ENCODE results near the gene ZFYVE27.

The ZFYVE27 gene

DNA sequence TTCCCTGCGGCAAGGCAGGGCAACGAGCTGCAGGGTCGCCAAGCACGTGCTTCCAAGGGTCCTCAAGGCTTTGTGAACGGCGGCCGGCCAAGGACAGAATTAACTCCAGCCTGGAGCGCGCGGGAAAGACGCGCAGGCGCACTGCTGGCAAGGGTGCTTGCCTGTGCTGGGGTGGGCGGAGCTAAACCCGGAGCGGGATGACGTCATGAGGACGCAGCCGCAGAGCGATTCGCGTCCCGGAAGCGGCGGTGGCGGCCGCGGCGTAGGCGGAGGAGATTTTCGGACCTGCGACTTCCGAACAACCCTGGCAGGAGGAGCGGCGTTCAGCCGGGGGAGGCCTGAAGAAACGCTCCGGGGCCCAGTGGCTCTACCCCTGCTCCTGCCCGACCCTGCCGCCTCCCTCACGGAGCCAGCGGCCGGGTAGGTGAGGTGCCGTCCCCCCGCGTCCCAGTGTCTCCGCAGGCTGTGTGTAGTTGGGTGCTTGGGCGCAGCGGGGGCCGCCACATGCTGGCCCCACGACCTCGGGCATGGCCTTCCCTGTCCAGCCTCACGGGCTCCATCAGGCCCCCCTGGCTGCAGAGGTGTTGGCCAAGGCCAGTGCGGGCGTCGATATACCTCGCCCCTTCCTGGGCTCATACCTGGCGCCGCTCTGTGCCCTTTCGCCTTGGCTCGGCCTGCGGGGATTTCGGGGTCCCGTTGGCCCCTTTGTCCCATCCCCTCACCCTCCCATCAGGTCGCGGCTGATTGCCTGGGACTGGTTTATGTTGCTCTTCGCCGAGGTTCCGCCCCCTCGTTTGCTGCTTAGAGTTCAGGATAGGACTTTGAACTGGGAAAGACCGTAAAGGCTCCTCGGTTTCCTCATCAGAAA, at the start of gene ZFYVE27:
Gene ZFYVE27 (plus strand): TSS at position 227 of the 868 bp plus-strand sequence. CDS start 1,350 bp downstream, outside the sequence.
- peak; percentile 99 for DNase-seq

DNA sequence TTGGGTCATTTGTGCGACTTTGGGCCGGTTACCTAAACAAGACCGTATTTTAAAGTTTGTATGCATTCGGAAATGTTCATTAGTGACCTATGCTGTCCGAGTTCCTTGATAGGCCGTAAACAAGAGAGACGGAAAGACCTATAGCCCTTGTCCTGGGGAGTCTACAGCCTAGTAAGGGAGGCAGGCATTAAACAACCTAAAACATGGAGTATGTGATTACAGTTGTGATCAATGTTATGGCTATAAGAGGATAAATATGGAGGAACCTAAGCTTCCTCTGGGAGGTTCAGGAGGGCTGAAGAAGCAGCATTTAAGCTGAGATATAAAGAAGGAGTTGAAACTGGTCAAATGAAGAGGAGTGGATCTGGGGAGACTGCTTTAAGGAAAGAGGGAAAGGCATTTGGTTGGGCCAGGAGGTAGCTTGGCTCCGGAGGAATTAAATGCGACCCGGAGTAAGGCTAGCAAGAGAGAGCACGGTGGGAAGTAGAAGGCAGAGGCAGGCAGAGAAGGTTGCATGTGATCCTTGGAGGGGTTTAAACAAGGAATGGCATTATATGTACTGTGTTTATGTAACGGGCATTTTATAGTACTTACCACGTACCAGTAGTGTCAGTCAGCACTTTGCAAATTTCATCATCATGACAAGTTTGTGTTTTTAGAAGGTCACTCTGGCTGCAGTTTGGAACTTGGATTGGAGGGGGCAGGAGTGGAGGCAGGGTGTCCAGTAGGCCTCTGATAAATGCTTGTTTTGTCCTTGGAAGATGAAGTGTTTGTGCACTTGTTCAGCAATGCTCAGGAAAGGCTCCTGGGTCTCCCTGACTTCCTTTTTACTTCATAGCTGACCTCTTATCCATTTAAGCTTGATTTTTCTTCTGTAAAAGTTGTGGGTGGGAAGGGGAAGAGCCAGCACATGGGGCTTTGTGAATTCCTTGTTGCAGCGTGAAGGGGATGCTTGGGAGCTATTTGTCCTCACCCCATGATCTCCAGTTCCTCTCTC, 48.8 kb upstream of the ZFYVE27 start:
- no peak for DNase-seq

DNA sequence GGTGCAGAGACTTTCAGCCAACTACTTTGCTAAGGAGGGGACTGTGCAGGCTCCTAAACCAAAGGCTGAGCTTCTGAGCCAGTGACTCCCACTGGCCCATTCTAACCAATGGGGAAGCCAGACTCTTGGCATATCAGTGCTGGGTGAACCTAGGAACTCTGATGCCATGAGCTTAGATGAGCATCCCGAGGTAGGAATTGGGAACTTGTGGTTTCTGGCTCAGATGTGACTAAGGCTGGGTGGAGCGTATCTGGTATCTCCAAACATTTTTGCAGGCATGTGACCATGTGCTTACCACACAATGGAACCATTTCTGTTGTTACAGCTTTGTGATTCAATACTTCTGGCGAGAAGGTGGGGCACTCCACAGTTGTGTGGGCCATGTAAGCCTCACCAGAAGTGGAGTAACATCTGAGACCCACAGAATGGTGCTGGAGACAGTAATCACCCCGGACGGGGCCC, 47.3 kb upstream of the ZFYVE27 start:
- DNase-seq: no peak

- DNase-seq: no peak
Observed at GRCh38 chr10:97690133-97690532, 46.8 kb upstream of the ZFYVE27 start.

DNA sequence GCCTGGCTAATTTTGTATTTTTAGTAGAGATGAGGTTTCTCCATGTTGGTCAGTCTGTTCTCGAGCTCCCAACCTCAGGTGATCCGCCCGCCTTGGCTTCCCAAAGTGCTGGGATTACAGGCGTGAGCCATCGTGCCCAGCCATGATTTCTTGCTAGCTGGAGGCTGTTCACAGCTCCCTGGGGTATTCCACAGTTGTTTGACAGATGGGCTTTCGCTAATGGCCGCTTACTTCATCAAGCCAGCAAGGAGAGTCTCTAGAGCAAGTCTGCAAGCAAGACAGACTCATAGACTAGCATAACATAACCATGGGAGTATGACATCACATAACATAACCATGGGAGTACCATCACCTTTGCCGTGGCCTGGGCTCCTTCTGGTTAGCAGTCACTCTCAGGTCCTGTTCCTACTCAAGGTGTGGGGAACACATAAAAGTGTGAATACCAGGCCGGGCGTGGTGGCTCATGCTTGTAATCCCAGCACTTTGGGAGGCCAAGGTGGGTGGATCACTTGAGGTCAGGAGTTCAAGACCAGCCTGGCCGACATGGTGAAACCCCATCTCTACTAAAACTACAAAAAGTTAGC, 38.8 kb upstream of the ZFYVE27 start:
- DNase-seq: peak; percentile 68

DNA sequence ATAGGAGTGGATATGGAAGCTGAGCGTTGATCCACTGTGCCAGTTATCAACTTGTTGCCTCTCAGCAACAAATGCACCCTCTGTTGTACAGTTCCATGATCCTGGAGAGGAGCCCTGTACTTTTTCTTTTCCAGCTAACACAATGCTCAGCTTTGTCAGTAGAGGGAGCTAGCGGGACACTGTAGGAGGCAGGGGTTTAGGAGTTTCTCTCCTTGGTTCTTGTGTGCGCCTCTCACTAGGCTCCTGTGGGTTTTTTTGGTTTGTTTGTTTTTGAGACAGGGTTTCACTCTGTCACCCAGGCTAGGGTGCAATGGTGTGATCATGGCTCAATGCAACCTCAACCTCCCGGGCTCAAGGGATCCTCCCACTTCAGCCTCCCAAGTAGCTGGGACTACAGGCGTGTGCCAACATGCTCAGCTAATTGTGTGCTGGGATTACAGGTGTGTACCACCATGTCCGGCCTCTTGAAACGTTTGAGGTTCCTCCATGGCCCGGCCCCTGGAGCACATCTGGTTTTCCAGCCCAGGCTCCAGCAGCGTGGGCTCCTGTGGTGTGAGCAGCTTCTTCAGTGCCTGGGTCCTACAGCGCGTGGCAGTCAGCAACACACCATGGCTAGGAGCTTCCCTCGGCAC, 35.4 kb upstream of the ZFYVE27 start:
- DNase-seq: peak; percentile 85

DNA sequence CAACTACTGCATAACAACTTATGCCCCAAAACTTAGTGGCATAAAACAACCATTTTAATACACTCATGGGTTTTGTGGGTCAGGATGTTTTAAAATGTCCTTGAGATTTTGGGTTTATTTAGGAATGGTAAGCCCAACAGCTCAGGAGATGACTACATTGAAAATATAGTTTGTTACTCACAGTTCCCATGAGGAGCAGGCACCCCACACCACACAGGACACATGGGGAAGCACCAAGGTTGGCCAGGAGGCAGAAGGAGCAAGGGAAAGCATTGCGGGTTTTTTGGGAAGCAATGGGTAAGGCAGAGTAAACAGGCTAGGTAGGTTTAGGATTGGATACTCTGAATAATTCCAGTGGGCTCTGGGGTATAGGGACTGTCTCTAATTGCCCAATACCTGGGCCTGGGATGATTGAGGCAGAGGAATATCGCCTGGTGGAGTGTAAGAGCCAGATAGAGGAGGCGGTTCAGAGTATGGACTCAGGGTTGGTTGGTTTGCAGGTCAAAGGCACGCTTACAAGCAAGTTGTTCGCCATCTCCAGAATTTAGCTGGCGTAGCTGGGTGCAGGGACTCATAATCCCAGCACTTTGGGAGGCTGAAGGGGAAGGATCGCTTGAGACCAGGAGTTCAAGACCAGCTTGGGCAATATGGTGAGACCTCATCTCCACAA, 33.4 kb upstream of the ZFYVE27 start:
- no peak for DNase-seq

- no peak for DNase-seq
Observed at GRCh38 chr10:97704341-97704740, 32.6 kb upstream of the ZFYVE27 start.

GRCh38 chr10:97705006-97705670, 31.8 kb upstream of the ZFYVE27 start:
- DNase-seq: no peak

GRCh38 chr10:97707134-97707861, 29.6 kb upstream of the ZFYVE27 start:
- DNase-seq: no peak

GRCh38 chr10:97708167-97708566, 28.8 kb upstream of the ZFYVE27 start:
- no peak for DNase-seq

DNA sequence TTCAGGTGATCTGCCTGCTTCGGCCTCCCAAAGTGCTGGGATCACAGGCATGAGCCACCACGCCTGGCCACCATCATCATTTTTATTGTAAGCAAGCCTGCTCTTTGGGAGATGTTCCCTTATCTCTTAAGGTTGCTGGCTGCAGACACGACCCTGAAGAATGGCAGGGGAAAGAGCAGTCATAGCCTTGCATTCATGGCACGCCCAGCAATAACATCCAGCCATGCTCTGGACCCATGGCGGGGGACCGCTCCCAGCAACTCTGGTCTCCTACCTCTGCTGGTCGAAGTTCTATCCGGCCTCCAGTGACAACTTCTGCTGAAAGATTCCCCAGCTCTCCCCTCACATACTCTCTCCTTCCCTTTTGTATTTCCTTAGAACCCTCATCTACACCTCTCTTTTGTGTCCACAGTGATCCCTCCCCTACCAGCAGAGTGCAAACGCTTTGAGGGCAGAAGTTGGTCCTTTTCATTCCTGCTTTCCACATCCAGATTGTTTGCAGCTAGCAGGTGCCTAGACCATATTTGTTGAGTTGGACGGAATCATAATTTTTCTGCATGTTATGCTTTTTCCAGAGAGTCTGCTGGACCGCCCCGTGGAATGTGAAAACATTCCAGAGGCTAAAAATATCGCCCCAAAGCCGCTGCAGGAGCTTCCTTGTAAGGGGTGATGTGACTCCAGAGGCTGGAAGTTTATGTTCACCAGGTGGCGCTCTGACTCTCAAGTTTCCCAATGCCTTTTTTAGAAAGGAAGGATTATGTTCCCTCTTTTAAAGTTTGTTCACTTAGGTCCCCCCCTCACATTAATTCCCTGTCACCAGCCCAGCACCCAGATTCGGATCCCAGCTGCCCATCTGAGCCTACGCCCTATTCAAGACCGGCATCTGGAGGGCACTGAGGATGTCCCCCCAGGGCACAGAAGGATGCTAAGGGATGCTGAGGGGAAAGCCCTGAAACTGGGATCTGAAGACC, 27.7 kb upstream of the ZFYVE27 start:
- peak; percentile 88 for DNase-seq

DNA sequence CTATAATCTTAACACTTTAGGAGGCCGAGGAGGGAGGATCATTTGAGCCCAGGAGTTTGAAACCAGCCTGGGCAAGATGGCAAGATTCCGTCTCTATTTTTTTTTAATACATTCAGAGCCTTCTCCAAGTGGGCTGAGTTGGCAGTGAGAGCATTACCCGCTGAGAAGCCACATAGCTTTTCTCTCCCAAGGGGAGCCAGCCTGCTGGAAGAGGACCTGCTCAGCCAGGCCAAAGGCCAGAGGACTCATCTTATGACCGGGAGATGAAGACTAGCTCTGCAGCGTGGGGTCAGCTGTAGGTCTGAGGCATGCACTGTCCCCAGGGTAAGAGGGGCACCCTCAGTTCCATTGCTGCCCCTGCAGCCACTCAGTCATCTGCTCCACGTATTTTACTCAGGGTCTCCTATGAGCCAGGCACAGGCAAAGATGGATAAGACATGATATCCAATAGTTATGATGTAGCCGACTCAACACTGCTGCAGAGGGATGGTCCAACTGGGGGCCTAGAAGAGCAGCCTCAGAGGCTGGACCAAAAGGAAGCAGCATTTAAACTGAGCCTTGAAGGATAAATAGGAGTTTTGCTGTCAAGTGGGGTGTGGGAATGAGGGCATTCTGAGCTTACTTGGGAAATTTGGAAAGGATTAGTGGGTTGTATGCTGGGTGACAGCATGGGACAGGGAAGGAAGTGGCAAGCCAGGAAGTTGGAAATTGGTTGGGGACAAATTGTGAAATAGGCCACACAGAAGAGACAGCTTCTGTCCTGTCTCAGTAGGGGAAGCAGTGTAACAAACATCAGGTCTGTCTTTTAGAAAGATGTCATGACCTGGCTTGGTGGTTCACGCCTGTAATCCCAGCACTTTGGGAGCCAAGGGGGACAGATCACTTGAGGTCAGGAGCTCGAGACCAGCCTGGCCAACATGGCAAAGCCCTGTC, 25.0 kb upstream of the ZFYVE27 start:
- DNase-seq: no peak

DNA sequence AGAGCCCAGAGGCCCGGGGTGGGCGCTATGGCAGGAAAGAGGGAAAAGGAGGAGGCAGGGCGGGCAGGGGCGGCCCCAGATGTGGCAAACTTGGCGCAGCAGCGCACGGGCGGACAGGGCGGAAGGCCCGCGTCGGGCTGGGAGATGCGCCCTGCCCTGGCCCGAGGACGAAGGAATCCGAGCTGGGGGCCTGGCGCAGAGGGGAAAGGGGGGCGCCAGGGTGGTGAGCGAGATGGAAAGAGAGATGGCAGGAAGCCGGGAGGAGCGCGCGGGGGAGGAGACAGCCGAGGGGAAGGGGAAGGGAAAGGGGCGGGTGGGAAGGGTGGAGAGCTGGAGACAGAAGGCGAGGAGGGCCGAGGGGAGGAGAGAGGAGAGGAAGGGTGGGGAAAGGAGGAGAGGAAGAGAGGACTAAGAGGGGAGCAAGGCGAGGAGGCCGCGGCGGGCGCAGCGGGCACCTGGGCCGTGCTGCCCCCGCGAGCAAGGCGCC, 23.5 kb upstream of the ZFYVE27 start, which contains the start of gene MARVELD1:
Gene MARVELD1 (plus strand): TSS at position 392 of the 487 bp plus-strand sequence. CDS start 147 bp downstream, outside the sequence.
- peak; percentile 94 for DNase-seq

GRCh38 chr10:97713826-97714400, 23.0 kb upstream of the ZFYVE27 start:
- peak; percentile 92 for DNase-seq

DNA sequence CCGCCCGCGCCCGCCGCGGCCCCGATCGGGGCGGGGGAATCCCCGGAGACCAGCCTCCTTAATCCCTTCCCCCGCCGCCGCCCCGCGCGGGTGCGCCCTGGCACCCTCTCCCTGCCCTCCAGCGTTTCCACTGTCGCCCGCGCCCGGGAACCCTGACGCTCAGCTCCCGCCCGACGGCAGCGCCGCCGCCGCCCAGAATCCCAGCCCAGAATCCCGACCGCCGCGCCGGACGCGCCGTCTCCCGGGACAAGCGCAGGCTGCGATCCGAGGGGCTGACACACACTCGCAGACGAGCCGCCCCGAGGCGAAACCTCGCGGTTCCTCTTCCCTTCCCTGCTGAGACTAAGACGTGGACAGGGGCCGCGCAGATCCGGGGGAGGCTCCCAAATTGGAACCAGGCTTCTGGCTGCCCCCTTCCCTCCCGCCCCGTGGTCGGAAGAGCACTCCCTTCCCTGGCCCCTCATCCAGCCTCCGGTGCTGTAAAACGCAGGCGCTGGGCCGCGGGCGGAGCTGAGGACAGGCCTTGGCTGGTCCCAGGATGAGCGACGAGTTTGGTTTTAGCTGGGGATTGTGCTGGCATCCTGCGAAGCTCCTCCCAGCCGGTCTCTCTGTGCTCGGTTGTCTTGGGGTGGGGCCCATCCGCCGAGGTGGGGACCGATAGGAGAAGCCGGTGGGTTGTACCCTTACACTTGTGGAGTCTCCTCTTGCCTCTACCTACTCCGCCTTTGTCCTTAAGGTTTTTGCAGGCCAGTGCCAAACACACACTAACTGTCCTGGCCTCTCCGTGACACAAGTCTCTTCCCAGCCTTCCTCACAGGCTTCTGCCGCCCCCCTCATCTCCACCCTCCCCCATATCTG, 22.3 kb upstream of the ZFYVE27 start:
- peak; percentile 90 for DNase-seq

All from eye (tissue), 1 donor.